Left renal cortex interstitium (tissue), 4 donors: ENCODE results near the gene MRPL12. TPM values are rescaled to one million over a fixed set of nuclear protein-coding genes. Genes with fewer than 3 reads are reported as not detected.
"Not testable (repeated sequence)": the region's sequence is repeated elsewhere in the genome, so short reads cannot be mapped to it uniquely, and the experiment has no call there.

Experiments used
- DNase-seq, 4 donors: peaks; one replicate each; pipeline ENCODE4 v3.0.0-alpha.2; 2013; ENCODE audit warnings: low read depth in 4 of 4, low spot score in 2 of 4, missing footprints in 1 of 4
- polyA plus RNA-seq, 4 donors: library from polyadenylated mRNA; unstranded; fragments of 120-200 nt; gene quantifications; one replicate each; pipeline ENCODE4 v1.2.1, GENCODE V29; 2013; ENCODE audit not compliant: insufficient read length in 4 of 4

MRPL12 gene
- polyA plus RNA-seq, 4 donors: 41.0 to 70.1 (median 51.4) TPM

DNA sequence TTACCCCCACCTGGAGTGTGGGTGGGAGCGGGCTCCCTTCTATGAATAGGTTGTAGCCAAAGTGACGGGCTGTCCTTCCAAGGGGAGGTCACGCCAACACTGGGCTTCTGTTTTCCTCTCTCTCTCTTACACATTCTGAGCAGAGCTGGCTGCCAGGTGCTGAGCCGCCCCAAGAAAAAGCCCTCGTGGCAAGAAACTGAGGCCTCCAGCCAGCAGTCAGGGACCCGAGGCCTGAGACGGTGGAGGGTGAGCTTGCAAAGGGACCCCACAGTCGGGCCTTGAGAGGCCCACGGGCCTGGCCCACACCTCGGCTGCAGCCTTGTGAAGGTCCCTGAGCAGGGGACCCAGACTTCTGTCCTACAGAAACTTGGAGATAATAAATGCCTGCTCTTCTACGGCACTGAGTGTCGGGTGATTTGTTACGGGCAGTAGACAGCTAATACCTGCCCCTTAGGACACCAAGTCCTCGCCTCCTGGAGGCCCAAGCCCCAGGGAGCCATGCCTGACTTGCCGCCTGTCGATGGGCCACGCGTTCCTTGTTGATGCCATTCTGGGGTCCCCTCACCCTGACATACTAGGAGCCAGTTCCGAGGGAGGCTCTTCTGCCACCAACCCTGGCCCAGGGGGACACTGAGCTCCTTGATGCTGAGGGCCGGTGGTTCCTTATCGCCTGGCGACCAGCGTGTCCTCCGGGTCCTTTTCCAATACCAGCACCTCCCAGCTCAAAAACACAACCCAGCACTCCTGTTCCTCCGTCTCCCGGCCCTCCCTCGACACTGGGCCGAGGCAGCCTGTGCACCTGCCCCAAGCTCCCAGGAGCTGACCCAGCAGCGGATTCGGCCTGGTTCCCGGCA is 35.0 kb downstream of the MRPL12 start:
- no peak for DNase-seq

DNA sequence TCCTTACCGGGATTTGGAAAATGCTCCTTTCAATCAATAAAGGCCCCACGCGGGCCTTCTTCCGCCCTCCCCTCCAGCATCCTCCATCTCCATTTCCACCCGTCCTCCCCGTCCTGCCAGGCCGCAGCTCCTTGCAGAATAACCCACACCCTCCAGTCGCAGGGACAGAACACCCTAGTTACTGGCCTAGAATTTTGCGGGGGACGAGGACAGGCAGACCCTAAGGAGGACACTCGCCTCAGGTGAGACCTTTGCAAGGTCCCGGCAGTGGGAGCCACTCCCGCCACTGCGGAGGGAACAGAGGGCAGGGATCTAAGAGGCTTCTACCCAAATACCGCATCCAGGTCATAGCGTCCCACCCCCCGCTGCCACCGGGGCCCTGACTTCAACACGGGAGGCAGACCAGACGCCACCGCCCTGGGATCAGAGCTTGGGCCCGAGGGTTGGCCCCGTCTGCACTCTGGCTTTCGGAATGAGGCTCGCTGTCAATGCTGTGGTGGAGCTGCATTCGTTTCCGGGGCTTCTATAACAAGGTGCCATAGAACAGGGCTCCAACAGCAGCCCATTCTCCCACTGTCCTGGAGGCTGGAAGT is 35.7 kb downstream of the MRPL12 start:
- DNase-seq: no peak

DNA sequence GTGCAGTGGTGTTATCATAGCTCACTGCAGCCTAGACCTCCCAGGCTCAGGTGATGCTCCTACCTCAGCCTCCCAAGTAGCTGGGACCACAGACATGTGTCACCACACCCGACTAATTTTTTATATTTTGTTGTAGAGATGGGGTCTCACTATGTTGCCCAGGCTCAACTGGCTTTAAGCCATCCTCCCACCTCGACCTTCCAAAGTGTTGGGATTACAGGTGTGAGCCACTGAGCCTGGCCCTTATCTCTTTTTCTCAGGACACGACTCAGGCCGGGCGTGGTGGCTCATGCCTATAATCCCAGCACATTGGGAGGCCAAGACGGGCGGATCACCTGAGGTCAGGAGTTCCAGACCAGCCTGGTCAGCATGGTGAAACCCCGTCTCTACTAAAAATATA is 36.4 kb downstream of the MRPL12 start:
- DNase-seq: not testable (repeated sequence)

DNA sequence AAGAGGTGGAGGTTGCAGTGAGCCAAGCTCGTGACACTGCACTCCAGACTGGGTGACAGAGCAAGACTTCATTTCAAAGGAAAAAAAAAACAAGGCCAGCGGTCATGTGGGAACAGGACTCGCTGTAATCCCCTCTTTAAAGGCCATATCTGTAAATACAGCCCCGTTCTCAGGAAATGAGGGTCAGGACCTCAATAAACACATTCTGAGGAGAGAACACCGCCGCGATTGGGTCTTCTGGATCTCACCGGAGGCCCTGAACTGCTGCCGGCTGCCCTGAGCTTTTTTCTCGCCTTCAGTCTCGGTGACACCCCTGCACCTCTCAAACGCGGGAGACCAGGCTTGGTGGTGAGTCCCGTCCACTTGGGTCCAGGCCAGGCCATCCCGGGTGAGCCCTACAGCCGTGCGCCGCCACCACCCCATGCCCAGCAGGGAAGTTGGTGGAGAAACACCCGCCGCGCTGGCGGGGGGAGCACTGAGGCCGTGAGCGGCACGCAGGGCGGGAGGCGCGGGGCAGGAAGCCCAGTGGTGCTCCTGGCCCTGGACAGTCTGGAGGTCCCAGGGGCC is 37.3 kb downstream of the MRPL12 start:
- no peak for DNase-seq

DNA sequence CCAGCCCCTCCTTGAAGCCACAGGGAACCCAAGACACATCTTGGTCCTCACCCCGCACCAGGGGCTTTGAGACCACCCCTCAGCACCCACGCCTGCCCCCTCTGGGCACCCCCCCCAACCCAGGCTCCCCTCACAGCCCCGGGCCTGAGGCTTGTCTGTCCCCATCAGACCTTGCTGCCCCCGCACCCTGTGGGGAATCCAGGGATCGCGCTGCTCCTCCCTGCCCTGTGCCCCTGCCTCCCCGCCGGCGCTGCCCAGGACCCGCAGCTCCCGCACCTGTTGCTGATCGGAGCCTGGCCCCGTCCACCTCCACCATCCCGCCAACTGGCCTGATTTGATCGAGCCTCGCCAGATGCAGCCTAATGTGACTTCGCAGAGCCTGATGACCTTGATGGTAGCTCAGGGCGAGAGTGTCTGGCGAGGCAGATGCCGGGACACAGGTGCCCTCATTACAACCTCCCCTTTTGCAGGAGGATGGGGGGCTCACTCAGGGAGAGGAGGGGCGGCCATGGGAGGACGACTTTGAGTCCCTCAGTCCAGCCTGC is 38.0 kb downstream of the MRPL12 start:
- no peak for DNase-seq

DNA sequence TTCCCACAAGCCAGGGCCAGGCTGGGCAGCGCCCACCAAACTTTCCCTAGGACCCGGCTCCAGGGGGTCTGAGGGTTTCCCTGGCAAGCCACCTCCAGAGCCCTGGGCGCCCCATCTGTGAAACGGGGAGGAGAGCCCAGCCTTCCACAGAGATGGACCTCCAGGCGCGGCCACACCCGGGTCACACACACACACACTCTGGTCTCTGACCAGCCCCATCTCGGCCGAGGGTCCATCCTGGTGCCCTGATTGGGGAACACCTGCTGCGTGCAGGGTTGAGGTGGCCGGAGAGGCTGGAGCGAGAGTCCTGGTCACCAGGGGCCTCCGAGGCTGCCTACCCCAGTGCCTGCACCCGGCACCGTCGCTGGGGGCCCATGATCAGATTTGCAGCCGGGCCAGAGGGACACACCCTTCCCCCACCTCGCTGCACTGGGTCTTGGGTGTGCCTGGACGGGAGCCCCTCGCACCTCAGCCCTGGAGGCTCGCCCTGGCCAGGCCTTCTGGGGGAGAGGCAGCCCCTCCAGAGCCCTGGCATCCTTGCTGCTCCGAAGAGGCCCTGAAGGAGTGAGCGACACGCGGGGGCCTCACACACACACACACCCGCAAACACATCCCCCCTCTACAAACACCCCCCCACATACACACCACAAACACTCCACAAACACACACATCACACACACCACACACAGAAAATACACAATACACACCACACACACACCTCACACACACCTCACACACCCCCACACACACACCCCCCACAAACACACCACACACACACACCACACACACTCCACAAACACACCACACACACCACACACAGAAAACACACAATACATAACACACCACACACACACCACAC is 38.7 kb downstream of the MRPL12 start:
- no peak for DNase-seq

Other genes starting within 250 kb of the MRPL12 start
- 1,000 to 10,000 TPM; 2,963 to 3,733 (median 3,267) TPM for gene ACTG1, start 190.6 kb upstream of the MRPL12 start, polyA plus RNA-seq
- gene FSCN2, start 175.0 kb upstream of the MRPL12 start, polyA plus RNA-seq: 1 to 10 TPM; 1.3 to 2.8 (median 2.1) TPM
- 10 to 100 TPM; 17.0 to 38.4 (median 31.2) TPM for gene FAAP100, start 151.0 kb upstream of the MRPL12 start, polyA plus RNA-seq
- 10 to 100 TPM; 51.2 to 75.3 (median 63.8) TPM for gene NPLOC4, start 66.3 kb upstream of the MRPL12 start, polyA plus RNA-seq
- gene TSPAN10, start 66.2 kb upstream of the MRPL12 start, polyA plus RNA-seq: 1 to 10 TPM; 1.9 to 7.7 (median 2.8) TPM
- gene PDE6G, start 46.8 kb upstream of the MRPL12 start, polyA plus RNA-seq: 10 to 100 TPM; 13.5 to 16.8 (median 14.8) TPM
- gene OXLD1, start 36.8 kb upstream of the MRPL12 start, polyA plus RNA-seq: 10 to 100 TPM; 14.6 to 28.2 (median 19.5) TPM
- gene CCDC137, start 36.6 kb upstream of the MRPL12 start, polyA plus RNA-seq: 10 to 100 TPM; 11.4 to 21.0 (median 19.0) TPM
- 10 to 100 TPM; 37.0 to 54.7 (median 45.8) TPM for gene ARL16, start 19.6 kb upstream of the MRPL12 start, polyA plus RNA-seq
- 100 to 1,000 TPM in 2 of 4 donors, 10 to 100 TPM in 2; 79.9 to 124 (median 96.4) TPM for gene HGS, start 19.4 kb upstream of the MRPL12 start, polyA plus RNA-seq
- gene SLC25A10, start 8.9 kb downstream of the MRPL12 start, polyA plus RNA-seq: 10 to 100 TPM; 11.7 to 22.9 (median 20.5) TPM
- 10 to 100 TPM in 2 of 4 donors, 1 to 10 TPM in 2; 8.6 to 18.5 (median 12.7) TPM for gene GCGR, start 100.8 kb downstream of the MRPL12 start, polyA plus RNA-seq
- gene MCRIP1, start 129.9 kb downstream of the MRPL12 start, polyA plus RNA-seq: 100 to 1,000 TPM in 2 of 4 donors, 10 to 100 TPM in 2; 69.8 to 134 (median 107) TPM
- gene PPP1R27, start 131.7 kb downstream of the MRPL12 start, polyA plus RNA-seq: under 1 TPM; 0.23 to 0.46 (median 0.37) TPM
- gene P4HB, start 157.2 kb downstream of the MRPL12 start, polyA plus RNA-seq: 100 to 1,000 TPM; 397 to 434 (median 411) TPM
- 100 to 1,000 TPM; 156 to 249 (median 195) TPM for gene ARHGDIA, start 168.0 kb downstream of the MRPL12 start, polyA plus RNA-seq
- gene ALYREF, start 188.2 kb downstream of the MRPL12 start, polyA plus RNA-seq: 100 to 1,000 TPM in 1 of 4 donors, 10 to 100 TPM in 3; 66.6 to 107 (median 76.3) TPM
- gene ANAPC11, start 188.4 kb downstream of the MRPL12 start, polyA plus RNA-seq: 100 to 1,000 TPM in 2 of 4 donors, 10 to 100 TPM in 2; 72.2 to 130 (median 96.2) TPM
- gene NPB, start 198.9 kb downstream of the MRPL12 start, polyA plus RNA-seq: 1 to 10 TPM in 1 of 4 donors, under 1 TPM in 3; 0.39 to 1.5 (median 0.52) TPM
- 10 to 100 TPM; 45.7 to 55.9 (median 49.5) TPM for gene PCYT2, start 208.0 kb downstream of the MRPL12 start, polyA plus RNA-seq
- gene SIRT7, start 214.8 kb downstream of the MRPL12 start, polyA plus RNA-seq: 10 to 100 TPM in 3 of 4 donors, 1 to 10 TPM in 1; 9.6 to 19.6 (median 14.7) TPM
- 10 to 100 TPM in 3 of 4 donors, 1 to 10 TPM in 1; 9.8 to 15.4 (median 11.9) TPM for gene MAFG, start 224.4 kb downstream of the MRPL12 start, polyA plus RNA-seq
- 10 to 100 TPM; 27.6 to 38.1 (median 31.7) TPM for gene PYCR1, start 233.9 kb downstream of the MRPL12 start, polyA plus RNA-seq
- under 1 TPM in 3 of 4 donors, not detected in 1; 0.14 to 0.33 (median 0.24) TPM for gene MYADML2, start 243.9 kb downstream of the MRPL12 start, polyA plus RNA-seq